ENCODE data around the gene DNM2.

- TF ChIP-seq CTCF (tag by site-specific recombination; IDR thresholded peaks at IDR 0.05) (no peak), ZNF121 (tag by site-specific recombination; IDR thresholded peaks at IDR 0.05) (no peak), ATF2 (tag by site-specific recombination; IDR thresholded peaks at IDR 0.05; ENCODE audit: low read depth) (no peak), ZNF416 (tag by site-specific recombination; IDR thresholded peaks at IDR 0.05) (no peak), ZNF132 (tag by site-specific recombination; IDR thresholded peaks at IDR 0.05; ENCODE audit: borderline replicate concordance) (no peak), ZNF23 (tag by site-specific recombination; IDR thresholded peaks at IDR 0.05; ENCODE audit: borderline replicate concordance) (no peak), ZNF341 (tag by site-specific recombination; IDR thresholded peaks at IDR 0.05; ENCODE audit: low read depth) (no peak), ZSCAN23 (tag by site-specific recombination; IDR thresholded peaks at IDR 0.05) (no peak), REST (tag by site-specific recombination; IDR thresholded peaks at IDR 0.05) (no peak)
Observed at GRCh38 chr19:10682397-10683063, 35.3 kb upstream of the DNM2 start.
